ENCODE results near the gene SWAP70.

Gene SWAP70

GRCh38 chr11:9651899-9652748, 11.8 kb upstream of the SWAP70 start:
- peak in 3 of 4 experiments; percentile 23 to 34 (median 25) for DNase-seq

- no peak for DNase-seq
Observed at GRCh38 chr11:9653871-9654270, 10.0 kb upstream of the SWAP70 start.

- no peak for DNase-seq
Observed at GRCh38 chr11:9656864-9657263, 7.0 kb upstream of the SWAP70 start.

GRCh38 chr11:9657531-9657930, 6.3 kb upstream of the SWAP70 start:
- no peak for DNase-seq

GRCh38 chr11:9660886-9661285, 3.0 kb upstream of the SWAP70 start:
- DNase-seq = peak; percentile 62 to 86 (median 78)

DNA sequence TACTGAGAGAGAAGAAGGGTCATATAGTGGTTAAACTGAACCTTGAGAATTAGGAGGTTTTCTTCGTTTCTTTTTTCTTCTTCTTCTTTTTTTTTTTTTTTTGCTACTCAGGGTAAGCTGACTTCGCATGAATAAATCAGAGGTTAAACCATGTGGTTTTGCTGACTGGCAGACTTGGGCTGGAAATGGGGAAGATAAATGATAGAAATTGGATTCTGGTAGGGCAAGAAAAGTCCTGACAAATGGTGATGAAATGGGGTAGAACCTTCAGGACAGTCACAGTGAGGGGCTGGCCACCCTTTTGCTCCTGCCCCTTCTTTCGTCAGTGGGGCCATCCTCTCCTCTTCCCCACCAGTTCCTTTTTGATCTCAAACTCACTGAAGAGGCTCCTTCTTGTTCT, 1.6 kb upstream of the SWAP70 start:
- peak; percentile 84 to 96 (median 90) for DNase-seq

DNA sequence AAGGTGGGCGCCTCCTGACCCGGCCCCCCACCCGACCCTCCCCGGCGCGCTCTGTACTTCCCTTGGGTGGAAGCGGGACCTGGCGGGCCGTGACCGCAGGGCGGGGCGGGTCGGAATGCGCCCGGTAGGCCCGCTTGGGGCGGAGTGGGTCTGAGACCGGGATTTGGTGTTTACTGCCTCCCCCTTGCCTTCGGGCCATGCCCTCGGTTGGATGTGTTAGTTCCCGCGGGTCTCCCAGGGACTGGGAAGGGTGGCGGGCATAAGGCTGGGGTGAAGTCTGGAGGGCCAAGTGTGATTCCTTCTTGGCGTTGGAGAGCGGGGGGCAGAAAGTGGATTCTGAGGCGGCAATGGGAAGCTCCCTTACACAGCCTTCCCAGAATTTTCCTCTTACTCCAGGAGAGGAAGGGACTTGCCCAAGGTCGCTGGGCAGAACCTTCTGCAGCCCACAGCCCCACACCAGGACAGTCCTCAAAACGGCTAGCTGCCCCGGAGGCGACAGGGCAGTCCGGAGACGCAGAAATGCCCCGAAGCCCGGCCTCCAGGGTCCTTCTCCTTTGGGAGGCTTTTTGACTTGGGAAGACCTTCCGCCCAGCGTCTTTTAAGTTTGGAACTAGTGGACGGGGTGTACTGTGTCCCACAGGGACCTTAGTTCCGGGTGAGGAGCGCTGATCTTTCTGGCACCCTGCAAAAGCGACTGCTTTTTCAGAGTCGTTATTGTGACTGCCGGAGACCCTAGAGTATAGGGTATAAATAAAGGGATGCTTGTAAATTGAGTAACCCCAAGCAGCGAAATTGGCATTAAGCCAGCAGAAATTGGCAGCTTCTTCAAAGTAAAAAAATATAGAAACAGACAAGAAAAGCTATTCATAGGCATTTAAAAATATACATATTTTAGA, 647 bp downstream of the SWAP70 start:
- DNase-seq = peak; percentile 50 to 76 (median 66)

DNA sequence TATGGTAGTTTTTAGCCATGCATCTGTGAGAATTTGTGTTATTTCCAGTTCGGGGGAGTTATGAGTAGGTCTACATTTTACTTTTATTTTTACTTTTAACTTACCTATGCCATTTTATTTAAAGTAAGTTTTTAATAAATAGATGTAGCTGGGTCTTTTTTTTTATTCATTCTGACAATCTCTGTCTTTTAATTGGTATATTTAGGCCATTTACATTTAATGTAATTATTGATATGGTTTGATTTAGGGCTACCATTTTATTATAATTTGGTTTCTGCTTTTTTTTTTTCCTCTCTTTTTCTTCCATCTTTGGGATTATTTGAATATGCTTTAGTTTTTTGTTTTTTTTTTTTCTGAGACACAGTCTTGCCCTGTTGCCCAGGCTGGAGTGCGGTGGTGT, 1.9 kb downstream of the SWAP70 start:
- no peak for DNase-seq

- DNase-seq = no peak
Observed at GRCh38 chr11:9669954-9670353, 6.1 kb downstream of the SWAP70 start.

GRCh38 chr11:9672288-9672916, 8.5 kb downstream of the SWAP70 start:
- DNase-seq = no peak

DNA sequence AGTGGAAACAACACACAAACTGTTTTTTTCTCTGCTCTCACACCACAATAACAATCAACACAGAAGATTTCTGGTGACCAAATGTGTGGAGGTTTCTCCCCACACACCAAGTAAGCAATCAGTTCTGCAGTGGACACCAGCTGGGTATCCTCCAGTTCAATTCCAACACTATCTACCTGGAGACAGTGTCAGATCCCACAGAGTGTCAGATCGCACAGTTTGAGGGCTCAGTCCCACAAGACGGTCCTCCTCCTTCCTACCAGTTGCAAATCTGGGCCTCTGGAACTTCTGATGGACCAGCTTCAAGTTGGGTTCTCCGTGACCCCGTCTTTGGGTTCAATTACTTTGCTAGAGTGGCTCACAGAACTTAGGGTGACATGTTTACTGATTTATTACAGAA, 9.0 kb downstream of the SWAP70 start:
- DNase-seq = no peak

GRCh38 chr11:9675691-9676090, 11.8 kb downstream of the SWAP70 start:
- no peak for DNase-seq

GRCh38 chr11:9677951-9678350, 14.1 kb downstream of the SWAP70 start:
- no peak for DNase-seq

- no peak for DNase-seq
Observed at GRCh38 chr11:9678576-9678975, 14.7 kb downstream of the SWAP70 start.

DNA sequence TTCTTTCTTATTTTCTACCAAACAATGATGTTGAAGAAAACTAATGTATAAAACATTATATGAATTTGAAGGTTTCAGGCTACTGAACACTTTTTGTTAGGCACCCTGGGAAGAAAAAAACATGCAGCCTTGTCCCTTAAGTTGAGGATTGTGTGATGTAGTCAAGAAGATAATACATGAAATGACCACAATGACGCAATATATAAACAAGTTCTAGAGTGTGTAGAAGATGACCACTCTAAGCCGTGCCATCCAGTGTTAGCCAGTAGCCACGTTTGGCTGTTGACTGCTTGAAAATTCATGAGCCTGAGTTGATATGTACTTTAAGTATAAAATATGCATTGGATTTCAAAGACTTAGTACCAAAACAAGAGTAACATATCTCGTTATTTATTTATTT, 16.2 kb downstream of the SWAP70 start:
- DNase-seq = no peak

DNA sequence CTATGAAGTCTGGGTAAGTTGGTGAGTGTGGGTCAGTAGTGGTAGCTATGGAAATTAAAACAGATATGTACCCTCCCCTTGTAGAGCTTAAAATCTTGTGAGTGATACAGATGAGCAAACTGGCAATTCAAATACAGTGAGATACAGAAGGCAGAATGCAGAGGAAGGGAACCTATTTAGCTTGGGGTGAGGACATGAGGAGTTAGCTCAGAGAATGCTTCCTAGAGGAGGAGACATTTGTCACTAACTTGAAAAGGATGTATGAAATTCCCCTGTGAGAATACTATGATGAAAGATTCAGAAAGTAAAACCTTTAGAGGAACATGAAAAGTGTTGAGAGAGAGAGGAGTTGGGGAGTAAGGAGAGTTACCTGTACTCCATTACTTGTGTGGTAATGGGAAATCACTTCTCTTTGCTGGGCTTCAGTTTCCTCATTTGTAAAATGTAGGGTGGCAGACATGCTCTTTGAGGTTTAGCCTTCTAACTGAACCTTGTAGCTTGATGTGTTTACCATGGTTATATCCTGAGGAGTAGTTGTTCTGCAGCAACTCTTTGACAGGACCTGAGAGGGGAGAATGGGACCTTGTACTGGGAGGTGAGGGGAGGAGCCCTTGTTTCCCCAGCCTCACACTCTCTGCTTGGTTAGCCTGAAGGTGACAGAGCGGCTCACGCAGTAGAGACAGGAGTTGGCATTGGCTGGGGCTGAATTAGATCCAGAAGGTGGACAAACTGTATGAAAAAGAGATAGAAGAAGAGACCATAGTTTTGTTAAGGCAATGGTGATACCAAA, 17.9 kb downstream of the SWAP70 start:
- DNase-seq = no peak

GRCh38 chr11:9687711-9688477, 24.0 kb downstream of the SWAP70 start:
- peak in 3 of 4 experiments; percentile 34 to 40 (median 34) for DNase-seq

DNA sequence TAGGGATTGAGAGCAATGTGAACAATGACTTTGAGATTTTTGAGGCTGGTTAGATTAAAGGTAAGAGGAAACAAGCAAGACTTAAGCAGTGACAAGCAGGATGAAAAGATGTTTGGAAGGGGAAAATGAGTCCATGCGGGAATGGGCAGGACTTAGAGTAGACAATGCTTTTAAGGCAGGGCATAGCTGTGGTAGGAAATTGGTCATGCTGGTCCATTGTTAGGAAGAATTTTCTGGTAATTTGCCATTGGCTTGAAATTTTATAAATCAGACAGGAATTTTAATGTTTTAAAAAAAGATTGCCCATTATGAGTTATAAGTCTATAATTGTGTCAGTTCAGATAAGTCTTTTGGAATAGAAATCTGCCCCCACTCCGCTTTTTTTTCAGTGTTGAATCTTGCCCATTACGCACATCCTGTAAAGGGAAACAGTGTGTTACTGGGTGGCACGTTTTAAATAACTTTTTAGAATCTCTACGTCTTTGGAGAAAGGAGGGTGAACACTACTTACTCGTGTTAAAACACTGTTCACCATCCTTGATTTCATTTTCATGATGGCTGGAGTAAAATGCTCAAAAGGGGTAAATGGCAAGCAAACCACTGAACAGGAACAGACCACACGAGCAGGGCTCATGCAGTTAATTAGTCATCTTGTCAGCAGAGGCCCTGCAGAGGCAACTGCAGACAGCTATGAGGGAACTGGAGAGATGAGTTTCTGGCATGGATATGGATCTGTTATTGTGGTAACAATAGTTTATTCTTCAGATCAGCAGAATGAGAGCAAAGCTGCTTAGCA, 25.0 kb downstream of the SWAP70 start:
- peak; percentile 78 to 90 (median 82) for DNase-seq

GRCh38 chr11:9689721-9690120, 25.8 kb downstream of the SWAP70 start:
- peak in 1 of 4 experiments; percentile 25 for DNase-seq

DNA sequence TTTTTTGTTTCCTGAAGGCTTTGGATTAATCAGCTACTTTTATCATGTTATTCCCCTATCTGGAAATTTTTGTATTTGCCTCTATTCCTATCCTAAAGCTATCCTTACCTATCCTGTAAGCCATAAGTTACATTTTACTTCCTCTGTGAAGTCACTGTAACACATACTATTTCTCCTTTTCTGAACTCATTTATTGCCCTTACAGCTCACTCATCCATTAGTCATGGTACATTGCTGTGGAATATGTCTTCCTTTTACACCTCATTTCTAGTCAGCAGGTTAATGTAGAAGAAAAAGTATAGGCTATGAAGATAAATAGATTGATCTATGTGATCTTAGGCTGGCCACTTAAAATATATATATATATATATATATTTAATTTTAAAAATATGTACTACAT, 28.0 kb downstream of the SWAP70 start:
- peak in 3 of 4 experiments; percentile 14 to 79 (median 71) for DNase-seq

Measured in suppressor macrophage (primary cell).